Fibroblast of gingiva (primary cell): ENCODE results near the gene ACADL.
A peak's percentile ranks its signal among the peaks of the same experiment; 100 is the strongest.

Experiments used
- DNase-seq: peaks from one replicate; pipeline ENCODE4 v3.0.0-alpha.2; 2011; ENCODE audit warnings: low read depth

ACADL gene

GRCh38 chr2:210224941-210225672 is at the start of gene ACADL:
ACADL (minus strand) TSS chr2:210225447; CDS start chr2:210225263, 184 bp downstream.
- DNase-seq = peak; percentile 31

GRCh38 chr2:210271300-210271699 is 46.1 kb upstream of the ACADL start:
- no peak for DNase-seq

- DNase-seq = no peak
Measured at GRCh38 chr2:210269148-210269547, 43.9 kb upstream of the ACADL start.

GRCh38 chr2:210268281-210268680 is 43.0 kb upstream of the ACADL start:
- DNase-seq = no peak

DNA sequence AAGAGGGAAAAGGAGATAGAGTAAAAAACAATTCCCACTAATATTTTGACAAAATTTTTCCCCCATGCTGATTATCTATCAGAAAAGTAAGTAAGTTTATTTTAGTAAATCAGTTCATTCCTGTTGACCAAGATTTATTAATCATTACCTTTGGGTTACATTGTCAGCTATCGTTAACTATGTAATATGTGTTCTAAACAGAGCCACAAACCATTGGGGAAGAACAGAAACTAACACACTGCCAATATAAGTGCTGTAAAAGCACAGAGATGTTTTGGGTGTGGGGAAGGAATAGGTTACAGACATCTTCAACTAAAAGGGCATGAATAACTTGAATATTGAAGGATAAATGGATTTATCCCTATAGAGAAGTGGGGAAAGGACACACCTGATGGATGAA is 42.5 kb upstream of the ACADL start:
- no peak for DNase-seq

DNA sequence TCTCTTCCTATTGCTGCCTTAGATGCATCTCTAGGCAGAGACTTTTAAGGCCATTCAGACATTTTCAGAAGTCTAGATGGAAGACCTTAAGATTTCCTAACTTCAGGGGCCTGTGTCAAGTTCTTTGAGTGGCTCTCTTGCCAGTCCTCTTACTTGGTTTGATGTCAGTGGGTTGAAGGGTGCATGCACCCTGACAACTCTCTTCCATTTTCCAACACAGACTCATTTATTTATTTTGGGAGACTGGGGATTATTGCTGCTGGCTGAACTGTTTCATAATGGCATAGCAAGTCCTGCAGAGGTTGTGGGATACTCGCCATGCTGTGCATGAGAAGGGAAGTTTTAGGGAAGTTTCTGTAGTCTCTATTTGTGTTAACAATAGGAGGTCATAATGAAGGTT is 39.0 kb upstream of the ACADL start:
- DNase-seq = no peak

- DNase-seq = no peak
Measured at GRCh38 chr2:210263841-210264240, 38.6 kb upstream of the ACADL start.

DNA sequence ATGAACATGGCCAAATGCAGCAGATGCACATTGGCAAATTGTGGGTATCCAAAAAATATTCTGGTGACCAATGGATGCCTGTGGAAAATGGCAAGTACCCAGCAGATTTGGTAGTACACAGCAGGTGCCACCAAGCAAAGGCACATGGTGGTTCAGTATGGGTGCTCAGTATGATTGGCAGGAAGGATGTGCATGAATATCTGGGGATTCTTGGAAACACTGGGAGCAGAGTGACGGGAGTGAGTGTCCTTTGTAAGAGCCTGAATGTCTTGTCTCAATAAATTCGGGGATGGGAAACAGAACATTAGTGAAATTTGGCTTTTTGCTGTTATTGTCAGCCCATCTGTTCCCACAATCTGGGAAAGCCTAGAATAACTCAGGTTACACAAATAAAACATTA is 36.8 kb upstream of the ACADL start:
- no peak for DNase-seq

- no peak for DNase-seq
Measured at GRCh38 chr2:210259687-210260086, 34.4 kb upstream of the ACADL start.

GRCh38 chr2:210252699-210253606 is 27.7 kb upstream of the ACADL start:
- DNase-seq = no peak

- no peak for DNase-seq
Measured at GRCh38 chr2:210250622-210251021, 25.4 kb upstream of the ACADL start.

DNA sequence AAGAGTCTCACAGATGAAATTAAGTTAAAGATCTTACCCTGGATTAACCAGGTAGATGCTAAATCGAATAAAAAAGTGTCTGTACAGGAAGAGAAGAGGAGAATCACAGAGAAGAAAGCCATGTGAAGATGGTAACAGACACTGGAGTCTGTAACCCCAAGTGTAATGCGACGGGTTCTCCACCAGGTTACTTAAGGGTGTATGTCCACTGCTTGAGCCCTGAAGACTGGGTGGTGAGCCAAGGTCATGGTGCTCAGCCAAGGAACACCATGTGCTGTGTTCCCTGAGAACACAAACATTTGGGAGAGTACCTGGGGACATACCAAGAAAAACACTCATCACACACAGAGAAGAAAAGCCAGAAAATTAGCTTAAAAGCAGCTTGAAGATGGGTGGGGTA is 8.2 kb upstream of the ACADL start:
- no peak for DNase-seq

GRCh38 chr2:210230984-210231383 is 5.7 kb upstream of the ACADL start:
- DNase-seq = no peak

GRCh38 chr2:210230518-210230917 is 5.3 kb upstream of the ACADL start:
- DNase-seq = no peak

- DNase-seq = no peak
Measured at GRCh38 chr2:210228586-210228985, 3.3 kb upstream of the ACADL start.

DNA sequence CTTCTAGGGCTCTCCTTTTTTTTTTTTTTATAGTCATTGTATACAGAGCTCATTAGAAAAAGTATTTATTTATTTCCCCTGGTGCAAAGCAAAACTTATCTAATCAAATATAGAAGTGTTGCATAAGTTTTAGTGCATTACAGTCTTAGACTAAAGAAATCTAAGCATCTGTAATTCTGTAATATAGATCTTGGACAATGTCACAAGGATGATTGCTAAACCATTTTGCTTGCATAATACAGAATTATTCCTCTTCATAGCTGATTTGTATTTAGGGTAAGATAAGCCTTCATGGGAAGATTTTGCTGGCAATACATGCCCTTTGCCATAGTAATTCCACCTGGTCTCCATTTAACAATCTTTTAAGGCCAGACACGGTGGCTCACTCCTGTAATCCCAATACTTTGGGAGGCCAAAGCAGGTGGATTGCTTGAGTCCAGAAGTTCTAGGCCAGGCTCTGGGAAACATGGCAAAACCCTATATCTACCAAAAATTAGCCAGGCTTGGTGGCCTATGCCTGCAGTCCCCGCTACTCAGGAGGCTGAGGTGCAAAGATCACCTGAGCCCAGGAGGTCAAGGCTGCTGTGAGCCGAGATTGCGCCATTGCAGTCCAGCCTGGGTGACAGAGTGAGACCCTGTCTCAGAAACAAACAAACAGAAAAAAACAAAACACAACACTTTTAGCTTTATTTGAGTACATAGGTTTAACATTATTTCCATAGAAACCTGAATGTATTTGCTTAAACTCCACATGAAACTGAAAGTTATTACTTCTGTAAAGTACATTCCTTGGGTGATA is 2.2 kb upstream of the ACADL start:
- no peak for DNase-seq

GRCh38 chr2:210226223-210226622 is 976 bp upstream of the ACADL start:
- no peak for DNase-seq

- no peak for DNase-seq
Measured at GRCh38 chr2:210224591-210224940, 681 bp downstream of the ACADL start.

DNA sequence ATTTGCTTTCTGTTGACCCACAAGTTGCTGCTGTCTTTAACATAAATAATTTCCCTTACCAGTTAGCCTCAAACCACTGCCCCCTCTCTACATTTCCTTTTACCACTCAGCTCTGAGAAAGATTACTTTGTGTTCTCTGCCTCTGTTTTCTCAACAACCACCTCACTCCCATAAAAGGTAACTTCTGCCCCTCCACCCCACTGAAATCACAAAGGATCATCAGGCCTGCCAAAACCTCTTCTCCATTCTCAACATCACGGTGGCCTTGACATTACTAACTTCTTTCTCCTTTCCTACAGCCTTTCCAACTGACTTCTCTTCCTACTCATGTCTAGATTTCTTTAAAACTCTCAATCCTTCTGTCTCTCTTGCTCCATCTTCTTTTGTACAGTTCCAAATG is 10.1 kb downstream of the ACADL start:
- no peak for DNase-seq

DNA sequence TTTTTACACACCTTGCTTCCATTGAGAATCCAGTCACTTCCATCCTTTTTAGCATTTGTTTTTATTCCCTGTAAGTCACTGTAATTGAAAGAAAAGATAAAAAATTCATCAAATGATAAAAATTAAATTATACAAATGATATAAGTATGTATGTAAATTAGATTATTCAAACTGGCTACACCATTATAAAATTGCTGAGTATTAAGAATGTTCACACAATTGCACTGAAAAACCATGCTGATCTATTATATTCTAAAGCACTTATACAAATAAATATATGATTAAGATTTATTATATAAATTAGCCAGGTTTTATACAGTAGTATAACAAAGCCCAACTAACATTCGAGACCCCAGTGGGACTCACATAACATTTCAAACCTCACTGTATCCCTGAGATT is 15.1 kb downstream of the ACADL start:
- no peak for DNase-seq

DNA sequence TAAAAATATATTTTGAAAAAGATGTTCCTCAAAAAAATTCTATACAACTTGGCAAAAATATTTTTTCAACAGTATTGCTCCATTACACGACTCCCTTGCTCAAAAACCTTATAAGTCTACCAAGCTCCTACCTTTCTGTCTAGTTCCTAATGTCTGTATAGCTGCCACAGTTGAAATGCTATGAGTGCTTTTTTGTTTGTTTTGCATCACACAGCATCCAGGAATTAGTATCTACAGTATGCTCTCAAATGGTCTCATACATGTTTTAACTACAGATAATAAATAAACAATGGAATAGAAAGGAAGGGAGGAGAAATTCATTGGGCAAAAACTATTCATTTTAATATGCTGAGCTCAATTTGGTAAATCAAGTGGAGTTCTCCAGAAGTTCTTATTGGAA is 17.3 kb downstream of the ACADL start:
- no peak for DNase-seq

DNA sequence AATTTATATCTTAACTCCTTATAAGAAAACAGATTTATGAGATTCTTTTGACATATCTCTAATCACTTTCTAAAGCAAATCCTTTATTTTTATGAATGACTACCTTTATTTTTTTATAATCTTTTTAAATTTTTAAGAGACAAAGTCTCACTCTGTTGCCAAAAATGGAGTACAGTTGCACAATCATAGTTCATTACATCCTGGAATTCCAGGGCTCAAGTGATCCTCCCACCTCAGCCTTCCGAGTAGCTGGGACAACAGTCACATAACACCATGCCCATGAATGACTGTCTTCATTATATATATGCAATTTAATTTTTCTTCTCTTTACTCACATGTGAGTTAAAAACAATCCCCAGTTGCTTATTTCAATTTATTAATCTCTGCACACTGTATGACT is 21.7 kb downstream of the ACADL start:
- DNase-seq = no peak

DNA sequence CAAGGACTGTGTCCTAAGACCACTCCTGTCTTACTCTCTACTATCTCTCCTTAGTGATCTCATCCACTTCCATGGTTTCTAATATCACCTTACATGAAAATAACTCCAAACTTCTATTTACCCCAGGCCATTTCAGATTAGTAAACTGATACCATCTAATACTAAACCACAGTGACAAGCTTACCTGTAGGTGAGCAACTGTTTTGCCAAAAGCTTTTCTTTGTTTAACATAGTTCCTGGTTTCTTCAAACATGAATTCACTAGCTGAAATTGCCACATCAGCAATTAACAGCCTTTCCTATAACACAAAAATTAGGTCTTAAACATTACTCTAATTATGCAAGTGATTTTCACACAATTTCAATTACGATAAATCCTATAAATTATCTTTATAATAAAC is 22.1 kb downstream of the ACADL start:
- DNase-seq = no peak
